ENCODE data around the gene MARCHF10. TPM values are rescaled to one million over a fixed set of nuclear protein-coding genes. Genes with fewer than 3 reads are reported as not detected.

The MARCHF10 gene
- total RNA-seq, 1 experiment from 2014 or later: 0.39 TPM

DNA sequence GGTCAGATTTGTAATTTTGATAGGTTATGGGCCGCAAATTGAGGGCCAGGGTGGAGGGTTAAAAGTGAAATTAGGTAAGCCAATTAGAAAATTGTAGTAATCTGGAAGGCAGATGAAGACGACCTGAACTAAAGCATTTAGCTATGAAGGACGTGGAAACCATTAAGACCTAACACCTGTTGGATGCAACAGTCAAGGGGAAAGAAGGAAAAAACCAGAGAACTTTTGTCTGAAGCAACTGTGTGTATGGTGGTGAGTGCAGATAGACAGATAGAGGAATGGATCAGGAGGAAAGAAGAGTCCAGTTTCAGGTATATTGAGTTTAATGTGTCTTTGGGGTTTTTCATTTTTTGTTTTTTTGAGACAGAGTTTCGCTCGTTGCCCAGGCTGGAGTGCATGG, 40.2 kb upstream of the MARCHF10 start:
- TF ChIP-seq SIN3A (IDR thresholded peaks at IDR 0.05; ENCODE audit: borderline replicate concordance, insufficient read depth, low read depth, low read length): no peak
- TF ChIP-seq, protein P1, sequence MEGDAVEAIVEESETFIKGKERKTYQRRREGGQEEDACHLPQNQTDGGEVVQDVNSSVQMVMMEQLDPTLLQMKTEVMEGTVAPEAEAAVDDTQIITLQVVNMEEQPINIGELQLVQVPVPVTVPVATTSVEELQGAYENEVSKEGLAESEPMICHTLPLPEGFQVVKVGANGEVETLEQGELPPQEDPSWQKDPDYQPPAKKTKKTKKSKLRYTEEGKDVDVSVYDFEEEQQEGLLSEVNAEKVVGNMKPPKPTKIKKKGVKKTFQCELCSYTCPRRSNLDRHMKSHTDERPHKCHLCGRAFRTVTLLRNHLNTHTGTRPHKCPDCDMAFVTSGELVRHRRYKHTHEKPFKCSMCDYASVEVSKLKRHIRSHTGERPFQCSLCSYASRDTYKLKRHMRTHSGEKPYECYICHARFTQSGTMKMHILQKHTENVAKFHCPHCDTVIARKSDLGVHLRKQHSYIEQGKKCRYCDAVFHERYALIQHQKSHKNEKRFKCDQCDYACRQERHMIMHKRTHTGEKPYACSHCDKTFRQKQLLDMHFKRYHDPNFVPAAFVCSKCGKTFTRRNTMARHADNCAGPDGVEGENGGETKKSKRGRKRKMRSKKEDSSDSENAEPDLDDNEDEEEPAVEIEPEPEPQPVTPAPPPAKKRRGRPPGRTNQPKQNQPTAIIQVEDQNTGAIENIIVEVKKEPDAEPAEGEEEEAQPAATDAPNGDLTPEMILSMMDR (IDR thresholded peaks at IDR 0.05): no peak
- no peak for TF ChIP-seq POLR2AphosphoS5 (IDR thresholded peaks at IDR 0.05; ENCODE audit: low read depth, low read length)
- no peak for TF ChIP-seq TCF7L2 (IDR thresholded peaks at IDR 0.05; ENCODE audit: low read depth, low read length)
- TF ChIP-seq, protein P2, sequence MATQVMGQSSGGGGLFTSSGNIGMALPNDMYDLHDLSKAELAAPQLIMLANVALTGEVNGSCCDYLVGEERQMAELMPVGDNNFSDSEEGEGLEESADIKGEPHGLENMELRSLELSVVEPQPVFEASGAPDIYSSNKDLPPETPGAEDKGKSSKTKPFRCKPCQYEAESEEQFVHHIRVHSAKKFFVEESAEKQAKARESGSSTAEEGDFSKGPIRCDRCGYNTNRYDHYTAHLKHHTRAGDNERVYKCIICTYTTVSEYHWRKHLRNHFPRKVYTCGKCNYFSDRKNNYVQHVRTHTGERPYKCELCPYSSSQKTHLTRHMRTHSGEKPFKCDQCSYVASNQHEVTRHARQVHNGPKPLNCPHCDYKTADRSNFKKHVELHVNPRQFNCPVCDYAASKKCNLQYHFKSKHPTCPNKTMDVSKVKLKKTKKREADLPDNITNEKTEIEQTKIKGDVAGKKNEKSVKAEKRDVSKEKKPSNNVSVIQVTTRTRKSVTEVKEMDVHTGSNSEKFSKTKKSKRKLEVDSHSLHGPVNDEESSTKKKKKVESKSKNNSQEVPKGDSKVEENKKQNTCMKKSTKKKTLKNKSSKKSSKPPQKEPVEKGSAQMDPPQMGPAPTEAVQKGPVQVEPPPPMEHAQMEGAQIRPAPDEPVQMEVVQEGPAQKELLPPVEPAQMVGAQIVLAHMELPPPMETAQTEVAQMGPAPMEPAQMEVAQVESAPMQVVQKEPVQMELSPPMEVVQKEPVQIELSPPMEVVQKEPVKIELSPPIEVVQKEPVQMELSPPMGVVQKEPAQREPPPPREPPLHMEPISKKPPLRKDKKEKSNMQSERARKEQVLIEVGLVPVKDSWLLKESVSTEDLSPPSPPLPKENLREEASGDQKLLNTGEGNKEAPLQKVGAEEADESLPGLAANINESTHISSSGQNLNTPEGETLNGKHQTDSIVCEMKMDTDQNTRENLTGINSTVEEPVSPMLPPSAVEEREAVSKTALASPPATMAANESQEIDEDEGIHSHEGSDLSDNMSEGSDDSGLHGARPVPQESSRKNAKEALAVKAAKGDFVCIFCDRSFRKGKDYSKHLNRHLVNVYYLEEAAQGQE (IDR thresholded peaks at IDR 0.05; ENCODE audit: insufficient read depth in 1 of 2, low read depth in 2 of 2, low read length in 1 of 2): no peak
- H3K9me3 ChIP-seq (ENCODE audit: control insufficient read depth, insufficient read depth, low read depth, low read length): no peaks in the 10 kb centered on the region
- no peak overlapping the region for H3K27ac ChIP-seq (ENCODE audit: low read length)
- no peaks in the 10 kb centered on the region for H3K36me3 ChIP-seq (ENCODE audit: control insufficient read depth, insufficient read depth, low read length)
- ChIA-PET CTCF (no interaction called here), POLR2A (no interaction called here)
- H3K4me3 ChIP-seq (ENCODE audit: low read depth in 2 of 2, low read length in 2 of 2): no peak overlapping the region
- intact Hi-C loops (cut with micrococcal nuclease; ENCODE audit: unreplicated experiment) (no loop called here), in situ Hi-C loops (cut with HindIII; ENCODE audit: low pct_unique_long_range_greater_than_20kb, low sequenced_read_pairs) (no loop called here)
- no TSS peak for BruUV-seq (replicated peaks)
- ATAC-seq (no peak), DNase-seq (ENCODE audit: low read depth, low spot score) (no peak)
- H3K4me1 ChIP-seq (ENCODE audit: control insufficient read depth, insufficient read depth, low read length): no peaks in the 10 kb centered on the region
- H3K27me3 ChIP-seq (ENCODE audit: control insufficient read depth, insufficient read depth, low read length): no peaks in the 10 kb centered on the region

DNA sequence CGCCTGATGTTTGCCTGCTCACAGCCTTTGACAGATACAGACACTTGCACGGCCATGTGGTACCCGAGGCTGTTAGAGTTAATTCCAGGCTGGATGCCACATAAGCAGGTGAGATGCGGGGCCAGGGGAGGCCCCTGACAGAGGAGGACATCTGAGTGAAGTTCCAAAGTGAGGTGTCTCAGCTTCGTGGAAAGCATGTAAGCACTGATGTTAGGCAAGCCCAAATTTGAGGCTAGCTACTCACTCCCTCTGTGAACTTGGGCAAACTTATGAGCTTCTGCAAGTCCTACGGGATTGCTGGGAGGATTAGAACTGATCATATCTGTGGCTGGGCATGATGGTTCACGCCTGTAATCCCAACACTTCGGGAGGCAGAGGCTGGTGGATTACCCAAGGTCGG, 39.3 kb upstream of the MARCHF10 start:
- no peak for TF ChIP-seq TCF7L2 (IDR thresholded peaks at IDR 0.05; ENCODE audit: low read depth, low read length)
- TF ChIP-seq, protein P1 (IDR thresholded peaks at IDR 0.05): no peak
- TF ChIP-seq, protein P2 (IDR thresholded peaks at IDR 0.05; ENCODE audit: insufficient read depth in 1 of 2, low read depth in 2 of 2, low read length in 1 of 2): no peak
- no peak for TF ChIP-seq SIN3A (IDR thresholded peaks at IDR 0.05; ENCODE audit: borderline replicate concordance, insufficient read depth, low read depth, low read length)
- no peak for TF ChIP-seq POLR2AphosphoS5 (IDR thresholded peaks at IDR 0.05; ENCODE audit: low read depth, low read length)
- DNase-seq (ENCODE audit: low read depth, low spot score) (no peak), ATAC-seq (no peak)
- Histone ChIP-seq H3K4me3 (ENCODE audit: low read depth in 2 of 2, low read length in 2 of 2) (no peak overlapping the region), H3K9me3 (ENCODE audit: control insufficient read depth, insufficient read depth, low read depth, low read length) (no peaks in the 10 kb centered on the region), H3K27me3 (ENCODE audit: control insufficient read depth, insufficient read depth, low read length) (no peaks in the 10 kb centered on the region), H3K36me3 (ENCODE audit: control insufficient read depth, insufficient read depth, low read length) (no peaks in the 10 kb centered on the region), H3K27ac (ENCODE audit: low read length) (no peak overlapping the region), H3K4me1 (ENCODE audit: control insufficient read depth, insufficient read depth, low read length) (no peaks in the 10 kb centered on the region)
- BruUV-seq (replicated peaks): no TSS peak
- in situ Hi-C loops (cut with HindIII; ENCODE audit: low pct_unique_long_range_greater_than_20kb, low sequenced_read_pairs): no loop called here
- CTCF ChIA-PET: no interaction called here
- POLR2A ChIA-PET: no interaction called here
- intact Hi-C loops (cut with micrococcal nuclease; ENCODE audit: unreplicated experiment): no loop called here

Measured in Panc1 (cell line).